Ovary (tissue), 9 donors: ENCODE measurements around the gene PCF11. TPM values are rescaled to one million over a fixed set of nuclear protein-coding genes. Genes with fewer than 3 reads are reported as not detected.

ENCODE experiments used
- DNase-seq, 5 donors: peaks; one replicate each; pipeline ENCODE4 v3.0.0-alpha.2; 2019 to 2020
- H3K27ac ChIP-seq, 2 donors: fragments of 200-600 bp; one replicate each; pipeline versions ENCODE4 v1.5.1 to v1.8.0; 2019 to 2022
- H3K27me3 ChIP-seq: fragments of 200-600 bp; one replicate; pipeline ENCODE4 v1.8.0; 2022
- H3K36me3 ChIP-seq: fragments of 200-600 bp; sonication (generic); one replicate; pipeline ENCODE4 v1.5.1; 2019
- H3K4me1 ChIP-seq: one replicate; pipeline ENCODE4 v1.8.1; 2013; ENCODE audit warnings: mild to moderate bottlenecking, moderate library complexity; ENCODE audit not compliant: insufficient read depth
- H3K4me3 ChIP-seq: fragments of 200-600 bp; sonication (generic); one replicate; pipeline ENCODE4 v1.5.1; 2017
- H3K9me3 ChIP-seq, 2 donors: fragments of 200-600 bp in 1 of 2; sonication (generic) in 1 of 2; one replicate each; pipeline versions ENCODE4 v1.5.1 to v1.8.1; 2013 to 2019; ENCODE audit warnings: mild to moderate bottlenecking in 1 of 2, moderate library complexity in 1 of 2
- EP300 ChIP-seq: sonication (generic); formaldehyde crosslinking; IDR thresholded peaks from one replicate; pipeline ENCODE4 v1.6.1; 2017; ENCODE audit warnings: antibody characterized with exemption
- POLR2A ChIP-seq: fragments of 450-650 bp; IDR thresholded peaks from one replicate; pipeline ENCODE4 v1.6.1; 2017; ENCODE audit warnings: antibody characterized with exemption, mild to moderate bottlenecking, moderate library complexity
- WGBS, 3 donors: extraction: QIAGEN DNeasy Blood & Tissue Kit in 1 of 3; methylation state at CpG; one replicate each; pipeline versions ENCODE4 v1.1.5 to v1.1.7; 2013 to 2017; 5-methylcytosine and 5-hydroxymethylcytosine counted together
- intact Hi-C, 4 donors: fragments of 100-400 bp; cut with DNase I; formaldehyde crosslinking; loops; one replicate each; pipeline versions ENCODE4 v1.11.0 to v1.15.1; 2022 to 2023
- polyA plus RNA-seq, 2 donors: library from polyadenylated mRNA; stranded (reverse); fragments of 200-250 nt in 1 of 2; fragments of 350-450 nt in 1 of 2; fragmentation: Illumina TruSeq in 1 of 2; extraction: RNeasy Lipid Tissue Mini Kit (QIAGEN cat#74804) in 1 of 2; gene quantifications; one replicate each; pipeline ENCODE4 v1.2.3, GENCODE V29; 2013 to 2014
- total RNA-seq, 7 donors: library from RNA; depleted of rRNA in 2 of 7; stranded (reverse); fragments of >200 nt in 2 of 7; fragmentation: NEBNext Ultra II Directional in 3 of 7; extraction: Animal tissue kit (Norgen Biotek cat#: 25700) in 3 of 7; gene quantifications; one replicate each; pipeline versions ENCODE4 v1.1.0 to v1.2.4, GENCODE V29; 2016 to 2023
- TF ChIP-seq, protein P1 (sequence below), 3 donors: fragments of 450-650 bp in 2 of 3; fragments of 200-600 bp in 1 of 3; IDR thresholded peaks; one replicate each; pipeline versions ENCODE4 v1.5.1 to v1.8.0; 2016 to 2022; ENCODE audit warnings: antibody characterized with exemption in 3 of 3, mild to moderate bottlenecking in 1 of 3
- donor health status: DM: no; HTN: no; CAD: no; lungs with moderate emphysema.
- donor health status: DM: no; HTN: no; CAD: no.
- donor health status: Bipolar disorder and iron deficiency.
- donor health status: DM: yes; HTN: yes; CAD: no.
- donor health status: DM: no; HTN: no; CAD: no.
- donor health status: DM: yes; HTN: yes; CAD: no.

Gene PCF11
- total and polyA plus RNA-seq, 9 donors = 38.0 to 107 (median 59.8) TPM

DNA sequence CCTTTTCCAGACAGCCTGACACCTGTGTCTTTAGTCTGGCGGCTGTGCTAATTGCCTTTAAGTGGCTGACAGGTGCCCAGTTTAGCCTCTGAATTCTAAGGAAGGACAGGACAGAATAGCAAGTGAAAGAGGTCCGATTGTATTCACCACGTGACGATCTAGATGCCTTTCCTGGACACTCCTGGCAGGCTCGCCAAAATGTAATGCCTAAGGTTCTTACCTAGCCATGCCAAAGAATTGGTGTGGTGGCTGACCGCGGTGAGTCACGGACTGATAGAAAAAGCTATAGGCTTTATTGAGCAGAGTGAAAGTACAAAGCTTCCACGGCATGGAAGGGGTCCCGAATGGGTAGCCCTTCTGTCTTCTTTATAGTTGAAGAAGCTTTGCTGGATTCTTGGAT, 63.3 kb downstream of the PCF11 start:
- TF ChIP-seq POLR2A (no peak), EP300 (no peak)
- TF ChIP-seq, protein P1, sequence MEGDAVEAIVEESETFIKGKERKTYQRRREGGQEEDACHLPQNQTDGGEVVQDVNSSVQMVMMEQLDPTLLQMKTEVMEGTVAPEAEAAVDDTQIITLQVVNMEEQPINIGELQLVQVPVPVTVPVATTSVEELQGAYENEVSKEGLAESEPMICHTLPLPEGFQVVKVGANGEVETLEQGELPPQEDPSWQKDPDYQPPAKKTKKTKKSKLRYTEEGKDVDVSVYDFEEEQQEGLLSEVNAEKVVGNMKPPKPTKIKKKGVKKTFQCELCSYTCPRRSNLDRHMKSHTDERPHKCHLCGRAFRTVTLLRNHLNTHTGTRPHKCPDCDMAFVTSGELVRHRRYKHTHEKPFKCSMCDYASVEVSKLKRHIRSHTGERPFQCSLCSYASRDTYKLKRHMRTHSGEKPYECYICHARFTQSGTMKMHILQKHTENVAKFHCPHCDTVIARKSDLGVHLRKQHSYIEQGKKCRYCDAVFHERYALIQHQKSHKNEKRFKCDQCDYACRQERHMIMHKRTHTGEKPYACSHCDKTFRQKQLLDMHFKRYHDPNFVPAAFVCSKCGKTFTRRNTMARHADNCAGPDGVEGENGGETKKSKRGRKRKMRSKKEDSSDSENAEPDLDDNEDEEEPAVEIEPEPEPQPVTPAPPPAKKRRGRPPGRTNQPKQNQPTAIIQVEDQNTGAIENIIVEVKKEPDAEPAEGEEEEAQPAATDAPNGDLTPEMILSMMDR (IDR thresholded peaks at IDR 0.05) = no peak
- Histone ChIP-seq H3K36me3 (no peaks in the 10 kb centered on the region), H3K27ac (no peak overlapping the region), H3K4me3 (no peak overlapping the region), H3K27me3 (no peaks in the 10 kb centered on the region), H3K9me3 (no peaks in the 10 kb centered on the region), H3K4me1 (no peaks in the 10 kb centered on the region)
- no peak for DNase-seq
- intact Hi-C loops = no loop called here
- WGBS, 3 donors = 88 to 91% (median 90%) methylated on average over 10 of the region's 10 CpGs

GRCh38 chr11:83221694-83222093, 64.8 kb downstream of the PCF11 start:
- TF ChIP-seq POLR2A (no peak), EP300 (no peak)
- TF ChIP-seq, protein P1 (IDR thresholded peaks at IDR 0.05) = no peak
- H3K4me3 ChIP-seq = no peak overlapping the region
- no peaks in the 10 kb centered on the region for H3K4me1 ChIP-seq
- H3K9me3 ChIP-seq = no peaks in the 10 kb centered on the region
- no peaks in the 10 kb centered on the region for H3K27me3 ChIP-seq
- H3K27ac ChIP-seq = no peak overlapping the region
- no peaks in the 10 kb centered on the region for H3K36me3 ChIP-seq
- intact Hi-C loops = no loop called here
- no peak for DNase-seq

- WGBS, 3 donors = 97 to 100% (median 97%) methylated on average over 1 of the region's 1 CpG
Measured at GRCh38 chr11:83222499-83222898, 65.6 kb downstream of the PCF11 start.

GRCh38 chr11:83223457-83223856, 66.5 kb downstream of the PCF11 start:
- no peaks in the 10 kb centered on the region for H3K9me3 ChIP-seq
- H3K36me3 ChIP-seq = no peaks in the 10 kb centered on the region
- no peaks in the 10 kb centered on the region for H3K4me1 ChIP-seq
- H3K27me3 ChIP-seq = no peaks in the 10 kb centered on the region
- DNase-seq = no peak
- no peak overlapping the region for H3K27ac ChIP-seq
- intact Hi-C loops = no loop called here
- no peak overlapping the region for H3K4me3 ChIP-seq
- WGBS, 3 donors = 89 to 98% (median 93%) methylated on average over 2 of the region's 2 CpGs
- TF ChIP-seq EP300 = no peak
- TF ChIP-seq, protein P1 (IDR thresholded peaks at IDR 0.05) = no peak
- TF ChIP-seq POLR2A = no peak

More at GRCh38 chr11:83222499-83222898, 65.6 kb downstream of the PCF11 start:
- Histone ChIP-seq H3K4me3 (no peak overlapping the region), H3K27me3 (no peaks in the 10 kb centered on the region), H3K4me1 (no peaks in the 10 kb centered on the region), H3K27ac (no peak overlapping the region), H3K9me3 (no peaks in the 10 kb centered on the region), H3K36me3 (no peaks in the 10 kb centered on the region)
- intact Hi-C loops = no loop called here
- no peak for DNase-seq
- TF ChIP-seq, protein P1 (IDR thresholded peaks at IDR 0.05) = no peak
- no peak for TF ChIP-seq EP300
- no peak for TF ChIP-seq POLR2A

DNA sequence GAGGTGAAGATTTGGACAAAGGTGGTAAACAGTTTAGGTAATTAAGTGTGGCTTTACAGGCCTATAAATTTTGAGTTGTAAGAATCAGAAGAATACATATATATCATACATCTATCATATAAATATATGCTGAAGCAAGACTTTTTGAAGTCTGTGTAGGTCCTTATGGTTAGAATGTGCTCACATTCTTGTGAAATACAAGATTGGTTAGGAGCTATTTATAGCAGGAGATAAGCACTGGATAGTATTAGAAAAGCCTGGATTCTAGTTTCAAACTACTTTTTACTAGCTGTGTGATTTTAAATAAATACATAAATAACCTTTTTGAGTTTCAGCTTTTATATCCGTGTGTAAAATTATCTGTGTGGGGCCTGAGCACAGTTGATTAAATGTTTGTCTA, 78.9 kb downstream of the PCF11 start:
- no peak overlapping the region for H3K27ac ChIP-seq

More for the DNA sequence above, 78.9 kb downstream of the PCF11 start:
- TF ChIP-seq, protein P1 (IDR thresholded peaks at IDR 0.05) = no peak
- TF ChIP-seq POLR2A = no peak
- no peak for TF ChIP-seq EP300
- 6 to 15% (median 11%) methylated on average over 1 of the region's 1 CpG for WGBS, 3 donors
- H3K4me3 ChIP-seq = no peak overlapping the region
- no peaks in the 10 kb centered on the region for H3K27me3 ChIP-seq
- intact Hi-C loops = no loop called here
- H3K4me1 ChIP-seq = no peaks in the 10 kb centered on the region
- H3K36me3 ChIP-seq = no peaks in the 10 kb centered on the region
- no peaks in the 10 kb centered on the region for H3K9me3 ChIP-seq
- no peak for DNase-seq
